ENCODE measurements around the gene CDADC1. TPM values are rescaled to one million over a fixed set of nuclear protein-coding genes. Genes with fewer than 3 reads are reported as not detected.

Gene CDADC1
- total RNA-seq, 1 donor from 2014 or later, result 7.2 TPM

DNA sequence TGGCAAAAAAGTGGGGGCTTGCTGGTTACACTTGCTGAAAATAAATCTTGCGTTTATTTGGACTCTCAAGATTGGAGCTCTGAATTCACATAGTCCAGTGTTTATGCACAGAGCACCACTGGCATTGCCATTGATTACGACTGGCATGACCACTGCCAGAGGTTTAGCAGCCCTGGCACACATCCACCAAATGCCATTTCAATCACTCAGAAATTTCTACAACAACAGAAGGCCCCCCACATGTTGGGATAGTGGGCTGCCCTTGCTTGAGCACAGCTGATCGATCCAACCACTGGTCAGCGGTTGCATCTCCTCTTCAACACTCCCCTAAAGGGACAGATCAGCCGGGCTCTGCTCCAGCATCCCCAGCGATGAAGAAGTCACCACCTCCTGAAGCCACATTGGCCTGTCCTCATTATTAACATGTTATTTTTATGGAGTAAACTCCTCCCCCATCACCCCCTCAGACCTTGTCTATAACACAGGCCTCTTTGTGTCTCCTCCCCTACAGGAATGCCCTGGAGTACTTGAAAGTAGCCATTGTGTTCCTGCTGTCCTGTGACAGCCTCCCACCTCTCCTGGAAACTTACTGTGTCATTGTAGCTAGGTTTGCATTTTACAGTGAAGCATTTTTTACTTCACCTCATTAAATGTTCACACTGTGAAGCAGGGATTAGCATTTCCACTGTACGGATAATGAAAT is 51.3 kb downstream of the CDADC1 start:
- H3K9me3 Mint-ChIP-seq (ENCODE audit: unreplicated experiment), result no peaks in the 10 kb centered on the region
- H3K36me3 Mint-ChIP-seq (ENCODE audit: low read depth, unreplicated experiment), result peaks cover 8% of the 10 kb centered on the region
- Histone ChIP-seq H3K4me3 (ENCODE audit: insufficient read depth, low read depth, low read length) (no peak overlapping the region), H3K4me1 (ENCODE audit: insufficient read depth, low read length) (peaks cover 10% of the 10 kb centered on the region), H4K20me1 (ENCODE audit: insufficient read depth, low read length) (no peaks in the 10 kb centered on the region), H3K36me3 (ENCODE audit: insufficient read depth, low read length) (no peaks in the 10 kb centered on the region), H3K79me2 (ENCODE audit: insufficient read depth, low read length) (no peaks in the 10 kb centered on the region), H3K27ac (ENCODE audit: low read depth, low read length) (no peak overlapping the region), H3K9ac (ENCODE audit: low read length) (no peak overlapping the region), H2AFZ (ENCODE audit: low read depth, low read length) (no peak overlapping the region), H3K4me2 (ENCODE audit: low read length) (no peak overlapping the region), H3K27me3 (ENCODE audit: insufficient read depth, low read length) (no peaks in the 10 kb centered on the region), H3K9me3 (ENCODE audit: insufficient read depth, low read depth, low read length) (no peaks in the 10 kb centered on the region)
- peak overlapping the region; percentile 16 for H3K27ac Mint-ChIP-seq (ENCODE audit: unreplicated experiment)
- no peaks in the 10 kb centered on the region for H3K27me3 Mint-ChIP-seq (ENCODE audit: low read depth, unreplicated experiment)
- DNase-seq (ENCODE audit: low read depth), result no peak
- TF ChIP-seq EZH2 (IDR thresholded peaks at IDR 0.05; ENCODE audit: insufficient read depth, low read length), result no peak
- no peak for TF ChIP-seq CTCF (IDR thresholded peaks at IDR 0.05; ENCODE audit: insufficient read depth, low read depth, low read length)
- peaks cover 12% of the 10 kb centered on the region for H3K4me1 Mint-ChIP-seq (ENCODE audit: low read depth, unreplicated experiment)
- no peak overlapping the region for H3K4me3 Mint-ChIP-seq (ENCODE audit: unreplicated experiment)
- FAIRE-seq, result no peak

DNA sequence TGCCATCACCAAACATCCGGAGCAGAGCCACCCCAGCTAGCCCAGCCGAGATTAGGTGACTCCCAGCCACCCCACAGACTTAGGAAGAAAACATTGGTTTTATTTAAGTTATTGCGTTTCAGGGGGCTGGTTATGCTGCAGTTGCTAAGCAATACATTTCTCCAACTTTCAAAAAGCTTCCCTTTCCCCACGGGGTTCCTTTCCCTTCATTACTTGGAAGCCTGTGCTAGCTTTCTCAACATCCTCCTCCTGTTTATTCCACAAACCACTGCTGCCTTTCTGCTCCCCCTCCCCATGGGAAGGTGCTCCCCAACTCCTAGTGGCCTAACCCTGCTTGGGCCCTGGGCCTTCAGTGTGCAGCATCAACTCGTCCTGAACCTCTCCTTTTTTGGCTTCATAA is 52.6 kb downstream of the CDADC1 start:
- Histone ChIP-seq H3K27ac (ENCODE audit: low read depth, low read length) (no peak overlapping the region), H3K4me1 (ENCODE audit: insufficient read depth, low read length) (peaks cover 10% of the 10 kb centered on the region), H3K4me3 (ENCODE audit: insufficient read depth, low read depth, low read length) (no peak overlapping the region), H3K36me3 (ENCODE audit: insufficient read depth, low read length) (no peaks in the 10 kb centered on the region), H3K9me3 (ENCODE audit: insufficient read depth, low read depth, low read length) (no peaks in the 10 kb centered on the region), H3K27me3 (ENCODE audit: insufficient read depth, low read length) (no peaks in the 10 kb centered on the region), H3K9ac (ENCODE audit: low read length) (no peak overlapping the region), H3K4me2 (ENCODE audit: low read length) (no peak overlapping the region), H4K20me1 (ENCODE audit: insufficient read depth, low read length) (no peaks in the 10 kb centered on the region), H3K79me2 (ENCODE audit: insufficient read depth, low read length) (no peaks in the 10 kb centered on the region), H2AFZ (ENCODE audit: low read depth, low read length) (no peak overlapping the region)
- no peak overlapping the region for H3K27ac Mint-ChIP-seq (ENCODE audit: unreplicated experiment)
- H3K36me3 Mint-ChIP-seq (ENCODE audit: low read depth, unreplicated experiment), result peaks cover 8% of the 10 kb centered on the region
- H3K4me3 Mint-ChIP-seq (ENCODE audit: unreplicated experiment), result no peak overlapping the region
- TF ChIP-seq CTCF (IDR thresholded peaks at IDR 0.05; ENCODE audit: insufficient read depth, low read depth, low read length), result no peak
- no peak for TF ChIP-seq EZH2 (IDR thresholded peaks at IDR 0.05; ENCODE audit: insufficient read depth, low read length)
- peaks cover 12% of the 10 kb centered on the region for H3K4me1 Mint-ChIP-seq (ENCODE audit: low read depth, unreplicated experiment)
- no peak for DNase-seq (ENCODE audit: low read depth)
- H3K27me3 Mint-ChIP-seq (ENCODE audit: low read depth, unreplicated experiment), result no peaks in the 10 kb centered on the region
- no peak for FAIRE-seq
- no peaks in the 10 kb centered on the region for H3K9me3 Mint-ChIP-seq (ENCODE audit: unreplicated experiment)
